Keratinocyte (primary cell): ENCODE measurements around the gene KLF5. TPM values are rescaled to one million over a fixed set of nuclear protein-coding genes. Genes with fewer than 3 reads are reported as not detected.

Experiments
- DNase-seq: peaks from one replicate; pipeline ENCODE4 v3.0.0-alpha.2; 2011; ENCODE audit warnings: low read depth, missing footprints, low spot score
- FAIRE-seq: peaks from 2 replicates; lab custom pipeline; 2011; peaks lifted over from hg19 to GRCh38; lab: Jason Lieb, UNC
- H2AFZ ChIP-seq: 2 replicates; pipeline ENCODE4 v1.6.0; 2012; ENCODE audit warnings: low read length, control low read depth, inconsistent platforms; ENCODE audit not compliant: control insufficient read depth
- H3K27ac ChIP-seq: 2 replicates; pipeline ENCODE4 v1.5.1; 2011; ENCODE audit warnings: low read length; ENCODE audit not compliant: control insufficient read depth, insufficient read depth
- H3K27me3 ChIP-seq: 3 replicates; pipeline ENCODE4 v1.6.0; 2011; ENCODE audit warnings: low read length; ENCODE audit not compliant: control insufficient read depth, insufficient read depth; ENCODE audit errors: extremely low read depth
- H3K36me3 ChIP-seq, 2 experiments: 2 replicates in 1 of 2; 3 replicates in 1 of 2; pipeline ENCODE4 v1.5.1; 2011; ENCODE audit warnings: low read length in 2 of 2, mild to moderate bottlenecking in 1 of 2; ENCODE audit not compliant: control insufficient read depth in 2 of 2, insufficient read depth in 2 of 2; ENCODE audit errors: extremely low read depth in 1 of 2
- H3K4me1 ChIP-seq: 3 replicates; pipeline ENCODE4 v1.5.1; 2011; ENCODE audit warnings: low read length; ENCODE audit not compliant: control insufficient read depth, insufficient read depth; ENCODE audit errors: extremely low read depth
- H3K4me2 ChIP-seq: 3 replicates; pipeline ENCODE4 v1.6.0; 2011; ENCODE audit warnings: low read depth, low read length; ENCODE audit not compliant: control insufficient read depth, insufficient read depth; ENCODE audit errors: extremely low read depth
- H3K4me3 ChIP-seq, 3 experiments: fragments of 200-600 bp in 1 of 3; sonication (generic) in 1 of 3; 2 replicates in 2 of 3; 3 replicates in 1 of 3; pipeline ENCODE4 v1.5.1; 2011 to 2016; ENCODE audit warnings: low read length in 3 of 3, mild to moderate bottlenecking in 3 of 3, control low read depth in 2 of 3, inconsistent platforms in 1 of 3, low read depth in 1 of 3, mixed read lengths in 1 of 3, mixed run types in 1 of 3, moderate library complexity in 1 of 3; ENCODE audit not compliant: control insufficient read depth in 2 of 3, insufficient read depth in 2 of 3; ENCODE audit errors: extremely low read depth in 1 of 3
- H3K79me2 ChIP-seq: 2 replicates; pipeline ENCODE4 v1.6.0; 2012; ENCODE audit warnings: low read length; ENCODE audit not compliant: control insufficient read depth, insufficient read depth
- H3K9ac ChIP-seq: 3 replicates; pipeline ENCODE4 v1.6.0; 2011; ENCODE audit warnings: low read length; ENCODE audit not compliant: control insufficient read depth, insufficient read depth; ENCODE audit errors: extremely low read depth
- H3K9me1 ChIP-seq: 3 replicates; pipeline ENCODE4 v1.6.0; 2011; ENCODE audit warnings: low read length; ENCODE audit not compliant: control insufficient read depth, insufficient read depth; ENCODE audit errors: extremely low read depth
- H3K9me3 ChIP-seq: 2 replicates; pipeline ENCODE4 v1.5.1; 2012; ENCODE audit warnings: low read depth, low read length; ENCODE audit not compliant: control insufficient read depth
- H4K20me1 ChIP-seq: 3 replicates; pipeline ENCODE4 v1.6.0; 2011; ENCODE audit warnings: low read length; ENCODE audit not compliant: control insufficient read depth, insufficient read depth; ENCODE audit errors: extremely low read depth
- EZH2 ChIP-seq: IDR thresholded peaks from one replicate; pipeline ENCODE4 v1.6.1; 2012; ENCODE audit warnings: inconsistent platforms, mild to moderate bottlenecking, low read length, moderate library complexity
- dilution Hi-C: fragments of 300-500 bp; cut with MboI; formaldehyde crosslinking; loops from one replicate; pipeline ENCODE4 v1.7.0; 2020; ENCODE audit warnings: low sequenced_read_pairs; ENCODE audit not compliant: extremely low pct_ligation_motif_present
- polyA minus RNA-seq, 3 experiments: library from RNA; depleted of rRNA, polyadenylated mRNA; stranded (reverse); fragments of >200 nt; gene quantifications; 1 replicate in 1 of 3; 2 replicates in 1 of 3; 3 replicates in 1 of 3; pipeline ENCODE4 v1.2.3, GENCODE V29; 2011
- polyA plus RNA-seq, 5 experiments: library from polyadenylated mRNA; depleted of rRNA in 3 of 5; stranded (reverse) in 3 of 5; stranded (forward) in 1 of 5; unstranded in 1 of 5; fragments of >200 nt; gene quantifications; 1 replicate in 1 of 5; 2 replicates in 3 of 5; 3 replicates in 1 of 5; pipeline versions ENCODE4 v1.2.1 to v1.2.3, GENCODE V29; 2011 to 2012; ENCODE audit warnings: missing spikeins in 2 of 5, low read depth in 1 of 5, low replicate concordance in 1 of 5
- TF ChIP-seq, protein P1 (sequence below), 3 experiments: IDR thresholded peaks in 1 of 3; conservative IDR thresholded peaks in 1 of 3; optimal IDR thresholded peaks in 1 of 3; 2 replicates in 2 of 3; 3 replicates in 1 of 3; pipeline versions ENCODE3 to v1.5.1; 2011; ENCODE audit warnings: low read length in 3 of 3, mild to moderate bottlenecking in 3 of 3, moderate library complexity in 2 of 3, control low read depth in 1 of 3, inconsistent platforms in 1 of 3; ENCODE audit not compliant: insufficient read depth in 2 of 3; ENCODE audit errors: extremely low read depth in 1 of 3

Gene KLF5
- 144 to 175 TPM (median 162 TPM) in 3 replicates for polyA plus RNA-seq
- polyA plus RNA-seq (2011; ENCODE audit: low read depth), result 58.1 TPM
- 85.1 and 128 TPM in 2 replicates for polyA plus RNA-seq (2011; cell fraction: cytosol; rRNA removed)
- 225 and 256 TPM in 2 replicates for polyA plus RNA-seq (2011; cell fraction: nucleus; rRNA removed)
- 63.4 and 116 TPM in 2 replicates for polyA plus RNA-seq (2012; ENCODE audit: low replicate concordance)
- 175 to 368 TPM (median 282 TPM) in 3 replicates for polyA minus RNA-seq
- 100 TPM for polyA minus RNA-seq (2011; cell fraction: cytosol; rRNA and poly(A)+ RNA removed)
- 146 and 228 TPM in 2 replicates for polyA minus RNA-seq (2011; cell fraction: nucleus; rRNA and poly(A)+ RNA removed)

DNA sequence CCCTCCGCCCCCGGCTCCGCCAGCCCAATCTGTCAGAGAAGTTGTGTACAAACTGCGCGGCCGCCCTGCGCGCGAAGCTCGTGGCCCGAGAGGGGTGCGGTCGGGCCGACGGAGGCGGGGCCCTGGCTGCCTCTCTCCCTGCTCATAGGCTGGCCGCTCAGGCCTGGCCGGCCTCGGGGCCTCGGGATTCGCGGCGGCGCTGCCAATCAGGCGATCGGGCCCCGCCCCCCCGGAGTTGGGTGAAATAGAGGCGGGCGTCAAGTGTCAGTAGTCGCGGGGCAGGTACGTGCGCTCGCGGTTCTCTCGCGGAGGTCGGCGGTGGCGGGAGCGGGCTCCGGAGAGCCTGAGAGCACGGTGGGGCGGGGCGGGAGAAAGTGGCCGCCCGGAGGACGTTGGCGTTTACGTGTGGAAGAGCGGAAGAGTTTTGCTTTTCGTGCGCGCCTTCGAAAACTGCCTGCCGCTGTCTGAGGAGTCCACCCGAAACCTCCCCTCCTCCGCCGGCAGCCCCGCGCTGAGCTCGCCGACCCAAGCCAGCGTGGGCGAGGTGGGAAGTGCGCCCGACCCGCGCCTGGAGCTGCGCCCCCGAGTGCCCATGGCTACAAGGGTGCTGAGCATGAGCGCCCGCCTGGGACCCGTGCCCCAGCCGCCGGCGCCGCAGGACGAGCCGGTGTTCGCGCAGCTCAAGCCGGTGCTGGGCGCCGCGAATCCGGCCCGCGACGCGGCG lies at the start of gene KLF5:
KLF5 (plus strand) TSS at position 270 of the 724 bp plus-strand sequence; CDS start at position 593, 323 bp downstream.
- Histone ChIP-seq H4K20me1 (peaks cover 7% of the 10 kb centered on the region), H3K9me3 (no peaks in the 10 kb centered on the region), H3K27me3 (no peaks in the 10 kb centered on the region), H3K4me3 (peak within 1 kb of the TSS; percentile 71 to 97 (median 94)), H3K4me1 (peaks cover 42% of the 10 kb centered on the region), H3K79me2 (peaks cover 63% of the 10 kb centered on the region), H2AFZ (peak within 1 kb of the TSS; percentile 36), H3K36me3 (peaks cover 6 to 24% of the 10 kb centered on the region in 2 experiments), H3K9me1 (no peaks in the 10 kb centered on the region), H3K9ac (peak within 1 kb of the TSS; percentile 96), H3K27ac (peak within 1 kb of the TSS; percentile 97), H3K4me2 (peak within 1 kb of the TSS; percentile 99)
- dilution Hi-C loops, result no loop called here
- TF ChIP-seq, protein P1, sequence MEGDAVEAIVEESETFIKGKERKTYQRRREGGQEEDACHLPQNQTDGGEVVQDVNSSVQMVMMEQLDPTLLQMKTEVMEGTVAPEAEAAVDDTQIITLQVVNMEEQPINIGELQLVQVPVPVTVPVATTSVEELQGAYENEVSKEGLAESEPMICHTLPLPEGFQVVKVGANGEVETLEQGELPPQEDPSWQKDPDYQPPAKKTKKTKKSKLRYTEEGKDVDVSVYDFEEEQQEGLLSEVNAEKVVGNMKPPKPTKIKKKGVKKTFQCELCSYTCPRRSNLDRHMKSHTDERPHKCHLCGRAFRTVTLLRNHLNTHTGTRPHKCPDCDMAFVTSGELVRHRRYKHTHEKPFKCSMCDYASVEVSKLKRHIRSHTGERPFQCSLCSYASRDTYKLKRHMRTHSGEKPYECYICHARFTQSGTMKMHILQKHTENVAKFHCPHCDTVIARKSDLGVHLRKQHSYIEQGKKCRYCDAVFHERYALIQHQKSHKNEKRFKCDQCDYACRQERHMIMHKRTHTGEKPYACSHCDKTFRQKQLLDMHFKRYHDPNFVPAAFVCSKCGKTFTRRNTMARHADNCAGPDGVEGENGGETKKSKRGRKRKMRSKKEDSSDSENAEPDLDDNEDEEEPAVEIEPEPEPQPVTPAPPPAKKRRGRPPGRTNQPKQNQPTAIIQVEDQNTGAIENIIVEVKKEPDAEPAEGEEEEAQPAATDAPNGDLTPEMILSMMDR (optimal IDR thresholded peaks at IDR 0.05 in 1 of 3, IDR thresholded peaks at IDR 0.05 in 1 of 3, conservative IDR thresholded peaks at IDR 0.05 in 1 of 3; ENCODE audit: extremely low read depth in 1 of 3, insufficient read depth in 2 of 3, low read length in 3 of 3), result no peak
- TF ChIP-seq EZH2, result no peak
- DNase-seq (no peak), FAIRE-seq (no peak)

DNA sequence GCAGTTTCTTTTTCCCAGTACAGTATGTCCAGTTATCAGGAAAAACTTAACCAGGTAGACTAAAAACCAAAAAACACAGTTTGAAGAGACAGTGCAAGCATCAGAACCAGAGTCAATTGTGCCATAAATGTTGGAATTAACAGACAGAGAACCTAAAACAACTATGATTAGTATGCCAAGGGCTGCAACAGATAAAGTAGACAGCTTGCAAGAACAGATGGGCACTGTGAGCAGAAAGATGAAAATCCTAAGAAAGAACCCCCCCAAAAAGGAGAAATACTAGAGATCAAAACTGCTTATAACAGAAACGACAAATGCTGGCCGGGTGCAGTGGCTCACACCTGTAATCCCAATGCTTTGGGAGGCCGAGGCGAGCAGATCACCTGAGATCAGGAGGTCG lies 47.1 kb upstream of the KLF5 start:
- Histone ChIP-seq H3K9me1 (no peaks in the 10 kb centered on the region), H3K9me3 (no peaks in the 10 kb centered on the region), H2AFZ (no peak overlapping the region), H3K4me3 (no peak overlapping the region), H4K20me1 (no peaks in the 10 kb centered on the region), H3K79me2 (no peaks in the 10 kb centered on the region), H3K27me3 (no peaks in the 10 kb centered on the region), H3K4me1 (no peaks in the 10 kb centered on the region), H3K27ac (no peak overlapping the region), H3K36me3 (no peaks in the 10 kb centered on the region), H3K4me2 (no peak overlapping the region), H3K9ac (no peak overlapping the region)
- DNase-seq (no peak), FAIRE-seq (no peak)
- dilution Hi-C loops, result no loop called here
- TF ChIP-seq EZH2, result no peak
- TF ChIP-seq, protein P1 (optimal IDR thresholded peaks at IDR 0.05 in 1 of 3, IDR thresholded peaks at IDR 0.05 in 1 of 3, conservative IDR thresholded peaks at IDR 0.05 in 1 of 3; ENCODE audit: extremely low read depth in 1 of 3, insufficient read depth in 2 of 3, low read length in 3 of 3), result no peak
